NCI-H2081 treated with DMSO at 0.1 percent for 48 hours (cell line): ENCODE results near the gene MS4A10.
"Not testable (repeated sequence)": the region's sequence is repeated elsewhere in the genome, so short reads cannot be mapped to it uniquely, and the experiment has no call there.

Experiments used
- DNase-seq: peaks from one replicate; lab custom pipeline; 2025; lab: John Stamatoyannopoulos, UW

Gene MS4A10

GRCh38 chr11:60785136-60785535, at the start of gene MS4A10:
MS4A10 (plus strand) TSS chr11:60785333; CDS start chr11:60790336, 5,003 bp downstream.
- no peak for DNase-seq

GRCh38 chr11:60739114-60739513, 46.0 kb upstream of the MS4A10 start:
- no peak for DNase-seq

- no peak for DNase-seq
Measured at GRCh38 chr11:60740573-60740972, 44.6 kb upstream of the MS4A10 start.

- DNase-seq, result no peak
Measured at GRCh38 chr11:60741421-60741820, 43.7 kb upstream of the MS4A10 start.

GRCh38 chr11:60743058-60743457, 42.1 kb upstream of the MS4A10 start:
- no peak for DNase-seq

- no peak for DNase-seq
Measured at GRCh38 chr11:60744114-60744513, 41.0 kb upstream of the MS4A10 start.

GRCh38 chr11:60747359-60747873, 37.7 kb upstream of the MS4A10 start:
- DNase-seq, result no peak

- DNase-seq, result no peak
Measured at GRCh38 chr11:60748225-60748624, 36.9 kb upstream of the MS4A10 start.

- no peak for DNase-seq
Measured at GRCh38 chr11:60748821-60749220, 36.3 kb upstream of the MS4A10 start.

- DNase-seq, result no peak
Measured at GRCh38 chr11:60750911-60751310, 34.2 kb upstream of the MS4A10 start.

- no peak for DNase-seq
Measured at GRCh38 chr11:60753309-60753708, 31.8 kb upstream of the MS4A10 start.

GRCh38 chr11:60754887-60755286, 30.2 kb upstream of the MS4A10 start:
- DNase-seq, result no peak

GRCh38 chr11:60756307-60757032, 28.7 kb upstream of the MS4A10 start, which contains the start of gene MS4A15:
MS4A15 (plus strand) TSS chr11:60756867; CDS start chr11:60763734, 6,867 bp downstream.
- DNase-seq, result no peak

GRCh38 chr11:60757231-60757800, 27.8 kb upstream of the MS4A10 start:
- DNase-seq, result no peak

- DNase-seq, result not testable (repeated sequence)
Measured at GRCh38 chr11:60758671-60759070, 26.5 kb upstream of the MS4A10 start.

- not testable (repeated sequence) for DNase-seq
Measured at GRCh38 chr11:60759438-60760225, 25.5 kb upstream of the MS4A10 start.

- peak; percentile 28 for DNase-seq
Measured at GRCh38 chr11:60761436-60762190, 23.5 kb upstream of the MS4A10 start.

- peak; percentile 50 for DNase-seq
Measured at GRCh38 chr11:60762851-60763691, 22.1 kb upstream of the MS4A10 start.

GRCh38 chr11:60763692-60764369, 21.3 kb upstream of the MS4A10 start:
- no peak for DNase-seq

GRCh38 chr11:60764879-60765278, 20.3 kb upstream of the MS4A10 start:
- no peak for DNase-seq
